Right ventricle myocardium superior (tissue), 1 donor: ENCODE data around the gene DPP3. TPM values are rescaled to one million over a fixed set of nuclear protein-coding genes. Genes with fewer than 3 reads are reported as not detected.

Experiments
- ATAC-seq: fragments of 200-7000 bp; cut with Tn5 transposase; one replicate; pipeline ENCODE4 v1.9.1; 2020; ENCODE audit warnings: mild to moderate bottlenecking; ENCODE audit not compliant: poor library complexity
- DNase-seq: peaks from one replicate; pipeline ENCODE4 v3.0.0-alpha.2; 2020
- intact Hi-C: fragments of 100-400 bp; cut with DNase I; formaldehyde crosslinking; loops from one replicate; pipeline ENCODE4 v1.11.2; 2022
- total RNA-seq: library from RNA; stranded (reverse); fragmentation: NEBNext Ultra II Directional; extraction: Animal tissue kit (Norgen Biotek cat#: 25700); gene quantifications from one replicate; pipeline ENCODE4 v1.2.1, GENCODE V29; 2021
- donor health status: DM: no; HTN: yes; CAD: no; lungs with severe emphysema.

The DPP3 gene
- total RNA-seq, 1 donor from 2014 or later = 11.1 TPM

DNA sequence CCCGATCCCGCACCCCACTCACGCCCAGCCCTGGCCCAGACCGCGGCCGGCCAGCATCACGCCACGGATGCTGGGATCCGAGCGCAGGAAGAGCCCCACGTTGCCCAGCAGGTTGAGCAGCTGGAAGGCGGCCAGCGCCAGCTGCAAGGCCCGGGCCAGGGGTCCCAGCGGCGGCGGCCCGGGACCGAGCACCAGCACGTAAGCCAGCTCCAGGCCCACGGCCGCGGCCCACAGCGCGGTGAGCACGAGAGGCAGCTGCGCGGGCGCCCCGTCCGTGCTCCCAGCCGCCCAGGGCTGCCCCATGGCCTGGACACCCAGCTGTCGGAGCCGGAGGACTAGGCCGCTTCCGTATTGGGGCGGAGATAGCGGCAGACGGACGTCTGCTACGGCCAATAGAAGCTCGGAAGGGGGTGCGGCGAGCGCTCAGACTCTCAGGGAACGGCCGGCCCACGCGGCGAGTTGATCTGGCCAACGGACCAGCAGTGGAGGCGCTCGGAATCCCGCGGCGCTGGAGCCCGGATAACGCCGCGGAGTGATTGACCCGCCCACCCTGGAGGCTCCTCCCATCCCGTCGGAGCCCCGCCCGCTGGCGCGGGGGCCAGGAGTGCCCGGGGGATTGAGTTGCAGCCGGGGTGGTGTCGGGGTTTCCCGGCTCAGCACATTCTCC is 65.6 kb downstream of the DPP3 start, which contains the start of gene ZDHHC24:
ZDHHC24 (minus strand) TSS at position 348 of the 667 bp plus-strand sequence; CDS start at position 303, 45 bp downstream.
- DNase-seq = peak; percentile 99
- ATAC-seq = peak; percentile 99
- intact Hi-C loops = no loop called here

DNA sequence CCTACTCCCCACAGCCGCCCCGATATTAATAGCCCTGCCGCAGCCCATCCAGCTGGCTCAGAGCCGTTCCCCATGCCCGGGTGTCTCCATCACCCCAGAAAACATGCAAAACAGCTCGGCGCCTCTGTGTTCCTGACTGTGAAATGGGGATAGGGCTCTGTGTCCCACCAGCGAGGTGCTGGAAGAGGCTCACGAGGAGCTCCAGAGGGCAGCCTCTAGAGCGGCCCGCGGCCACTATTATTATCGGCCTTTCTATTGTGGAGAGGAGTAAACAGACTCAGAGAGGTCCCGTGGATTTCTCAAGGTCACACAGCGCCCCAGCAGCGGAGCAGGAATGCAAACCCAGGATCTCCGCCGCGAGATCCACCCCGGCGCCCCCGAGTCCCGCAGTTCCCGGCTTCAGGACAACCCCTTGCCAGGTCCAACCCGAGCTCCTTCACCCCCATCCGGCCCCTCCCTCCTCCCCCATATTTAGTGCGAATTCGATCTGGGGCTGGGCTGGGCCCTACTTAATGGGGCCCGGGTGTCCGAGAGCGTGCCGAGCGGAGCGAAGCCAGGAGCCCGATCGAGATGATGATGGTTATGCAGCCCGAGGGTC is 66.2 kb downstream of the DPP3 start, which contains the start of gene ACTN3:
ACTN3 (plus strand) TSS at position 536 of the 598 bp plus-strand sequence; CDS start at position 571, 35 bp downstream.
- intact Hi-C loops = no loop called here
- DNase-seq = peak; percentile 68
- peak; percentile 40 for ATAC-seq

DNA sequence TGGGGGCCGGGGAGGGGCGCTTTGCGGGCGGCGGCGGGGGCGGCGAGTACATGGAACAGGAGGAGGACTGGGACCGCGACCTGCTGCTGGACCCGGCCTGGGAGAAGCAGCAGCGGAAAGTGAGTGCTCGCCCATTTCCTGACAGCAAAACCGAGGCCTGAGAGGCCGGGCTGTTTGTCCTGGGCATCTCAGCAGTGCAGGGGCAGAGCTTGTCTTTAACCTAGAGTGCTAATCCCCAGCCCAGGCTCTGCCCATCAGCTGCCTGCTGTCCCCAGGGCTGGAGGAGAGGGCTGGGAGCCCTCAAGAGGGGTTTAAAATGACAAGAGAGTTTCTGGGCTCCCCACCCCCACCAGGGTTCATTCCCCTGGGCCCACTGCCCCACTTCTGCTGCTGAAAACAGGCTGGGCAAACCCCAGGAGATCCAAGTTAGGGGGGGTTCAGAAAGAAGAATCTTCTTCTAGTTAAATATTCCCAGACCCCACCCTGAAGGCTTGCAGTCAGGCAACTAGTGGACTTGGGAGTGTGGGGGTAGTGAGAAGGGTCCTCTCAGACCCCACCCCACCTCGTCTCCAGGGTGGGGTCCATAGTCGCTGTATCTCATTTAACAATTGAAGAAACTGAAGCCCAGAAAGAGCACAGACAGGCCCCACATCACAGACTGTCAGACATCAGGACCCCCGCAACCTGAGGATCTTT is 66.9 kb downstream of the DPP3 start:
- intact Hi-C loops = no loop called here
- DNase-seq = no peak
- no peak for ATAC-seq

DNA sequence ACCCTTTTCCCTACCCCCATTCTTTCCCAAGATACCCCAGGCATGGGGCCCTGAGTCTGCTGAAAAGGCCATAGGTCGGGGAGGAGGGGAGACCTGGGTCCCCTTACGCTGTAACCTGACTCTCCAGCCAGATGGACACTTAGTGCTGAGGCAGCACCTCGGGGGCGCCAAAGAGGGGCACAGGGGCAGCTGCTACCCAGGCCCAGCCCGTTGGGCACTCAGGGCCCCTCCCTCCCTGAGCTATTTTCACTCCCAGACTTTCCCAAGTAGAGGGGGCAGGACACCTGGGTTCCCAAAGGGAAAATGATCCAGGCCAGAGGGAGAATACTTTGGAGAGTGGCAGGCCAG is 67.4 kb downstream of the DPP3 start:
- DNase-seq (no peak), ATAC-seq (no peak)
- intact Hi-C loops = no loop called here

DNA sequence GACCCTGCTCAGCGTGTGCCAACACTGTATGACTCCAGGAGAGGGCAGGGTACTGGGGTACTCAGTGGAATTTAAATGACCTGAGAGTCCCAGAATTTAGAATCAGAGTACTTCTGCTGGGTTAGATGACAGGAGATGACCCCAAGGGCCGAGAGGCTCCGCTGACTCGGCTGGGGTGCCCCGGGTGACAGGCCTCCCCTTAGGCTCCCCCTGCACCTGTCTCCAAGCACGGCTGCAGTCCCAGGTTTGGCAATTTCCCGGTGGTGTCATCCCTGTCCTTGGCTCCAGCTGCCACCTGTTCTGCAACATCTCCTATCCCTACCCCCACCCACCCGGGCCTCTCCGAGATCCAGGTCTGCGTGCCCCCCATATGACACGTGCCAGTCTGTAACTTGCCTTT is 67.8 kb downstream of the DPP3 start:
- DNase-seq = no peak
- intact Hi-C loops = no loop called here

DNA sequence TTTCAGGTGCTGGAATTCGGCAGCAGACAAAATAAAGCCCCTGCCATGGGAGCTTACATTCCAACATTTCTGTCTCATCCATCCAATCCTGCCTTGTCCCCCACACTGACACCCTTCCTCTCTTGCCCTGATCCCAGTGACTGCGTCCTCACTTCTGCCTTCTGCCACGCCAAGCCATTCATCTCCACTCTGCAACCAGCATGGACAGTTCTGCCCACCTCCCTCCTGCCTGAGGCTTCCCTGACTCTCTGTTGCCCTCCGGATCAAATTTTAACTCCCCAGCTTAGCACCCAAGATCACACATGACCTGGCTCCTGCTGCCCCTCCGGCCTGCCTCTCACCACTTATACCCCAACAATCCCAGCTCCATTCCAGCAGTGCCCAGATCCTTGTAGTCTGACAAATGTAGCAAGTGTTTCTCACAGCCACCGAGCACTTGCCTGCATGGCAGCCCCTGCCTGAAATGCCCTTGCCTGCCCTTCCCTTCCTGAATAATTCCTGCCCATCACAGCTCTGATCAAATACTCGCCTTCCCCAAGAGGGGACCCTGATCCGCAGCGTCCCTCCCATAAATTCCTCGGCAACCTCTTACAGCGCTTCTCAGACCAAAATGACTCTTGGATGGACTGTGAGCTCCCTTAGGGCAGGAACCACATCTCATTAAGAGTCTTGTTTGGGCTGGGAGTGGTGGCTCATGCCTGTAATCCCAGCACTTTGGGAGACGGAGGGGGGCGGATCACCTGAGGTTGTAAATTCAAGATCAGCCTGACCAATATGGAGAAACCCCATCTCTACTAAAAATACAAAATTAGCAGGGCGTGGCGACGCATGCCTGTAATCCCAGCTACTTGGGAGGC is 68.8 kb downstream of the DPP3 start:
- intact Hi-C loops = no loop called here
- DNase-seq (no peak), ATAC-seq (no peak)

More for the DNA sequence above, 67.8 kb downstream of the DPP3 start:
- ATAC-seq = no peak

DNA sequence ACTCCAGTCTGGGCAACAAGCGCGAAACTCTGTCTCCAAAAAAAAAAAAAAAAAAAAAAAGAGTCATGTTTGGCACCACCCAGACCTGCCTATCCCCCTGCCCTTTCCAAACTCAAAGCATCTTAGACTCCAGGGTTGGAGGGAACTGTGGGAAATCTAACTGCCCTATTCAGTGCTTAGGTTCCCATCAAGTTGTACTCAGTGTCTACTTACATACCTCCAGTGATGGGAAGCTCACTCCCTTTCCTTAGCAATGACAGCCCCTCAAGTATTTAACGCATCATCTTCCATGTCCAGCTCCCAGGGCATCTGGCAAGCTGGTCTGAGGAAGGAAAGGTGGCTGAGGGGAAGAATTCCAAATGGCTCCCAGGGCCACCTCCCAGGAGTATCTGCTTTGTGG is 69.5 kb downstream of the DPP3 start:
- ATAC-seq (no peak), DNase-seq (no peak)
- intact Hi-C loops = no loop called here

DNA sequence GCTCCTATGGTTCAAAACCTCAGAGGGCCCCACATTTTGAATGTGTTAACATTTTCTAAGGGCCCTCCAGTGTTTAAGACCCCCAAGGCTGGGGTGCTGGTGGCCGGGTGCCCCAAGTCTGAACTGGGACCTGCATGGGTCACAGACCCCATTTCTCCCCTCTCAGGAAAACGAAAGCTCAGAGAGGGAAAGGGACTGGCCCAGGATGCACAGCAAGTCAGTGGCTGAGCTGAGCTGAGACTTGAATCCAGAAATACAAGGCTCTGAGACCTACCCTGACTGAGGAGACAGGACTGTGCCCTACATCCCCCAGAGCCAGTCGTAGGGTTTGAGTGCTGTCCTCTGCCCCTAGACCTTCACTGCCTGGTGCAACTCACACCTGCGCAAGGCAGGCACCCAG is 70.7 kb downstream of the DPP3 start:
- ATAC-seq (no peak), DNase-seq (no peak)
- intact Hi-C loops = no loop called here

DNA sequence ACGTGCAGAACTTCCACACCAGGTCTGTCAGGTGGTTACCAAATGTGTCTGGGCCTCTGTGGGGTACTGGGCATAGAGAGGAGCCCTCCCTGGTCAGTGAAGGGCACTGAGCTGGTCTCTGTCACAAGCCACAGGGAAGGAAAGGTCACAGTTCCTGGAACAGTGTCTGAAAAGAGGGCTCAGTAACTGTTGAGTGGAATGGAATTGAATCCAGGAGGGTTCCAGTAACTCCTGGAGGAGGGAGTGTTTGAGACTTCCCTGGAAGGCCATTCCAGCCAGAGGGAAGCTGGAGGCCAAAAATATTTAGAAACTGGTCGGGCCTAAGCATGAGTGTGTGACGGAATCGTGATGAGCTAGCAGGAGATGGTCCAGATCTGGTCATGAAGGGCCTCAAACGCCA is 74.4 kb downstream of the DPP3 start:
- no peak for DNase-seq
- intact Hi-C loops = no loop called here
- ATAC-seq = no peak

DNA sequence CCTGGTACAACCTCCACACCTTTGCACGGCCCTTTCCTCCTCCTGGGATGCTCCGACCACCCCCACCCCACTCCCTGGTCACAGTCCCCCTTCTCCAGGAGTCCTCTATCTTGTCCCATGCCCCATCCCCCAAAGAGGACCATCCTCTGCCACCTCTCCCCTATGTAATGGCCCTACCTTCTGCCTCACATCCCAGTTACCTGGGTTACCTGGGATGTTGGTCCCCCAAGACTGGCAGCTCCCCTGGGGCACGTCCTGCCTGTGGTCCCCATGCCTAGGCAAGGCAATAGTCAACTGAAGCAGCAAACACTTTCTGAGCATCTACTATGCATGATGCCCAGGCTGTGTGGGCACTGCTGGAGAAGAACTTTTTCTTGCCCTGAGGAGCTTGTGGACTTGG is 75.2 kb downstream of the DPP3 start:
- intact Hi-C loops = no loop called here
- DNase-seq = no peak
- ATAC-seq = no peak

DNA sequence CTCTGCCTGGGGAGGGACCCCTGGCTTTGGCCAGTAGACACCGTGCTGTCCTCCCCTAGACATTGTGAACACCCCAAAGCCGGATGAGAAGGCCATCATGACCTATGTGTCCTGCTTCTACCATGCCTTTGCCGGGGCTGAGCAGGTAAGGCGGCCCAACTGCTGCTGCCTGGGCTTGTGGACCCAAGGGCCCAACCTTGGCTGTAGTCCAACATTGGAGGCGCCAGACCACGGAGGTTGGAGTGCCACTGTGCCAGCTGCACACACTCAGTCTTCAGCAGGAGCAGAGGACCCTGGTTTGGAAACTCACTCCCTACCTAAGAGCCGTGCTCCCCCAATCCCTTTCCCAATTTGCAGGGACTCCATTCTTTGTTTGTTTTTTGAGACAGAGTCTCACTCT is 75.9 kb downstream of the DPP3 start:
- no peak for DNase-seq
- intact Hi-C loops = no loop called here
- no peak for ATAC-seq

DNA sequence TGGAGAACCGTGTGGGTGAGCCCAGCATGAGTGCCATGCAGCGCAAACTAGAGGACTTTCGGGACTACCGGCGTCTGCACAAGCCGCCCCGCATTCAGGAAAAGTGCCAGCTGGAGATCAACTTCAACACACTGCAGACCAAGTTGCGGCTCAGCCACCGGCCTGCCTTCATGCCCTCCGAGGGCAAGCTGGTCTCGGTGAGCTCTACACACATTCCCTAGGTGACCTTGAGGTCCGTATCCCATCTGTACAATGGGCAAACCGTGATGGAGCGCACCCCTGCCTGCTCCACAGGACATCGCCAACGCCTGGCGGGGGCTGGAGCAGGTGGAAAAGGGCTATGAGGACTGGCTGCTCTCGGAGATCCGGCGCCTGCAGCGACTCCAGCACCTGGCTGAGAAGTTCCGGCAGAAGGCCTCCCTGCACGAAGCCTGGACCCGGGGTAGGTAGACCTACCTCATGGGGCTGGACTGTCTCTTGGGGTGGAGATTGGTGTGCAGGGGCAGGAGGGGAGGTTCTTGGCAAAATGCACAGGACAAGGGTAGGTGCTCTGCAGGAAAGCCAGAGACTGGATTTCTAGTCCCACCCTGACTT is 77.6 kb downstream of the DPP3 start:
- DNase-seq = no peak
- ATAC-seq = no peak
- intact Hi-C loops = no loop called here

Other genes with a start within 250 kb of the DPP3 start
- gene KLC2, start 222.7 kb upstream of the DPP3 start, total RNA-seq = 30.7 TPM
- gene RAB1B, start 211.8 kb upstream of the DPP3 start, total RNA-seq = 114 TPM
- gene CNIH2, start 202.3 kb upstream of the DPP3 start, total RNA-seq = not detected
- gene YIF1A, start 191.3 kb upstream of the DPP3 start, total RNA-seq = 38.4 TPM
- not detected for gene TMEM151A, start 188.5 kb upstream of the DPP3 start, total RNA-seq
- 15.7 TPM for gene CD248, start 163.4 kb upstream of the DPP3 start, total RNA-seq
- 1.0 TPM for gene RIN1, start 144.0 kb upstream of the DPP3 start, total RNA-seq
- gene BRMS1, start 135.3 kb upstream of the DPP3 start, total RNA-seq = 15.1 TPM
- 51.3 TPM for gene B4GAT1, start 132.8 kb upstream of the DPP3 start, total RNA-seq
- gene SLC29A2, start 108.7 kb upstream of the DPP3 start, total RNA-seq = 16.3 TPM
- gene NPAS4, start 59.4 kb upstream of the DPP3 start, total RNA-seq = not detected
- 52.6 TPM for gene MRPL11, start 41.6 kb upstream of the DPP3 start, total RNA-seq
- gene PELI3, start 13.5 kb upstream of the DPP3 start, total RNA-seq = 8.9 TPM
- gene BBS1, start 30.2 kb downstream of the DPP3 start, total RNA-seq = 12.1 TPM
- 4.4 TPM for gene ZDHHC24, start 65.6 kb downstream of the DPP3 start, total RNA-seq
- gene ACTN3, start 66.5 kb downstream of the DPP3 start, total RNA-seq = not detected
- 59.3 TPM for gene CTSF, start 88.2 kb downstream of the DPP3 start, total RNA-seq
- 0.24 TPM for gene CCDC87, start 112.6 kb downstream of the DPP3 start, total RNA-seq
- 25.8 TPM for gene CCS, start 112.8 kb downstream of the DPP3 start, total RNA-seq
- 28.7 TPM for gene RBM14, start 136.2 kb downstream of the DPP3 start, total RNA-seq
- gene RBM4, start 158.3 kb downstream of the DPP3 start, total RNA-seq = 73.4 TPM
- 11.2 TPM for gene RBM4B, start 197.5 kb downstream of the DPP3 start, total RNA-seq
- gene SPTBN2, start 248.8 kb downstream of the DPP3 start, total RNA-seq = 1.3 TPM